Measurements from ENCODE around the gene GCLC.

The GCLC gene

GRCh38 chr6:53476964-53477363 lies 67.9 kb downstream of the GCLC start:
- H3K27ac ChIP-seq (ENCODE audit: low read depth, low read length, severe bottlenecking): no peak overlapping the region
- peaks cover 3% of the 10 kb centered on the region for H3K4me1 ChIP-seq (ENCODE audit: control insufficient read depth, insufficient read depth, low read length, poor library complexity, severe bottlenecking)
- no peaks in the 10 kb centered on the region for H3K36me3 ChIP-seq (ENCODE audit: control insufficient read depth, insufficient read depth, low read length)
- H3K9me3 ChIP-seq (ENCODE audit: control insufficient read depth, low read length): no peaks in the 10 kb centered on the region
- no peak overlapping the region for H3K4me3 ChIP-seq (ENCODE audit: extremely low read depth, insufficient read depth, low read length, poor library complexity, severe bottlenecking)
- WGBS, 2 experiments (ENCODE audit: insufficient coverage in 2 of 2): no CpG with 5 or more reads among the region's 1 CpG

DNA sequence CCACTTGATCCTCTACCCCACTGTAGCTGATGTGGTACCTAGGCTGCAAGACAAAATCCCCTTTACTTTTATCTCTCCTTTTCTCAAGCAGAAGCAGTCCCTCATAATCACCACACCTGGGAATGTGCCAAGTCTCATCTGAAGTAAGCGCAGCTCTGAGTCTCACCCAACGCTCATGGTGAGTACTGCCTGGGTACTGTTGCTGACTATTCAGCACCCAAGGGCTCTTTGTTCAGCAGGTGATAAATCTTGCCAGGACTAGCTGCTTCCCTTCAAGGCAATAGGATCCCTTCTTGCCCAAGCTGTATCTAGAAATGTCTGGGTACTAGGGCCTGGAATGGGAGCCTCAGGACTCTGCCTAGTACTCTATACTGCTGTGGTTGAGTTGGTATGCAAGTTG lies 70.9 kb downstream of the GCLC start:
- H3K27ac ChIP-seq (ENCODE audit: low read depth, low read length, severe bottlenecking): no peak overlapping the region
- no peak overlapping the region for H3K4me3 ChIP-seq (ENCODE audit: extremely low read depth, insufficient read depth, low read length, poor library complexity, severe bottlenecking)
- 96 to 100% methylated on average over 2 of the region's 2 CpGs for WGBS, 2 experiments (ENCODE audit: insufficient coverage in 2 of 2)

GRCh38 chr6:53469163-53469562 lies 75.7 kb downstream of the GCLC start:
- H3K4me1 ChIP-seq (ENCODE audit: control insufficient read depth, insufficient read depth, low read length, poor library complexity, severe bottlenecking): peaks cover 3% of the 10 kb centered on the region
- no CpG with 5 or more reads among the region's 1 CpG for WGBS, 2 experiments (ENCODE audit: insufficient coverage in 2 of 2)
- no peaks in the 10 kb centered on the region for H3K36me3 ChIP-seq (ENCODE audit: control insufficient read depth, insufficient read depth, low read length)
- H3K27ac ChIP-seq (ENCODE audit: low read depth, low read length, severe bottlenecking): no peak overlapping the region
- no peaks in the 10 kb centered on the region for H3K9me3 ChIP-seq (ENCODE audit: control insufficient read depth, low read length)
- no peak overlapping the region for H3K4me3 ChIP-seq (ENCODE audit: extremely low read depth, insufficient read depth, low read length, poor library complexity, severe bottlenecking)

More for the DNA sequence above, 70.9 kb downstream of the GCLC start:
- no peaks in the 10 kb centered on the region for H3K36me3 ChIP-seq (ENCODE audit: control insufficient read depth, insufficient read depth, low read length)
- no peaks in the 10 kb centered on the region for H3K9me3 ChIP-seq (ENCODE audit: control insufficient read depth, low read length)
- peaks cover 3% of the 10 kb centered on the region for H3K4me1 ChIP-seq (ENCODE audit: control insufficient read depth, insufficient read depth, low read length, poor library complexity, severe bottlenecking)

GRCh38 chr6:53466257-53466656 lies 78.6 kb downstream of the GCLC start:
- Histone ChIP-seq H3K27ac (ENCODE audit: low read depth, low read length, severe bottlenecking) (no peak overlapping the region), H3K4me1 (ENCODE audit: control insufficient read depth, insufficient read depth, low read length, poor library complexity, severe bottlenecking) (no peaks in the 10 kb centered on the region), H3K9me3 (ENCODE audit: control insufficient read depth, low read length) (no peaks in the 10 kb centered on the region), H3K4me3 (ENCODE audit: extremely low read depth, insufficient read depth, low read length, poor library complexity, severe bottlenecking) (no peak overlapping the region), H3K36me3 (ENCODE audit: control insufficient read depth, insufficient read depth, low read length) (no peaks in the 10 kb centered on the region)
- WGBS, 2 experiments (ENCODE audit: insufficient coverage in 2 of 2): no CpG with 5 or more reads among the region's 1 CpG

DNA sequence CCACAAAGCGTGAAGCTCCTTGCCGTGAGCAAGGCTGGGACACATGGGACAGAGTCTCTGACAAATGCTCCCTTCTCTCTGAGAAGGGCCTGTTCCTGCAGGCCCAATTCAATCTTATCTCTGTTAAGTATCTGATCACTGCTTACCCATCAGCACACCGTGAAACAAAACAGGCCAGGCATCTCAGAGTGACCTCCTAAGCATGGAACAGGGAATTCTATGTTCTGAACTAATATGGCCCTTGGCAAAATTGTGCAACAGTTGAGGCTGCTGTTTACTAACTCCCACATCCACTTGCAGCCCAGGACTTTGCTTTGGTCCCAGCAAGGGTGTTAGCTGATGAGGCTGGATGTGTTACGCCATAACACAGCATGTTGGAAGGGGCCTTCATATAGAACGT lies 79.2 kb downstream of the GCLC start:
- Histone ChIP-seq H3K9me3 (ENCODE audit: control insufficient read depth, low read length) (no peaks in the 10 kb centered on the region), H3K27ac (ENCODE audit: low read depth, low read length, severe bottlenecking) (no peak overlapping the region), H3K4me3 (ENCODE audit: extremely low read depth, insufficient read depth, low read length, poor library complexity, severe bottlenecking) (no peak overlapping the region), H3K36me3 (ENCODE audit: control insufficient read depth, insufficient read depth, low read length) (no peaks in the 10 kb centered on the region), H3K4me1 (ENCODE audit: control insufficient read depth, insufficient read depth, low read length, poor library complexity, severe bottlenecking) (no peaks in the 10 kb centered on the region)
- 75 to 90% methylated on average over 2 of the region's 5 CpGs for WGBS, 2 experiments (ENCODE audit: insufficient coverage in 2 of 2)

DNA sequence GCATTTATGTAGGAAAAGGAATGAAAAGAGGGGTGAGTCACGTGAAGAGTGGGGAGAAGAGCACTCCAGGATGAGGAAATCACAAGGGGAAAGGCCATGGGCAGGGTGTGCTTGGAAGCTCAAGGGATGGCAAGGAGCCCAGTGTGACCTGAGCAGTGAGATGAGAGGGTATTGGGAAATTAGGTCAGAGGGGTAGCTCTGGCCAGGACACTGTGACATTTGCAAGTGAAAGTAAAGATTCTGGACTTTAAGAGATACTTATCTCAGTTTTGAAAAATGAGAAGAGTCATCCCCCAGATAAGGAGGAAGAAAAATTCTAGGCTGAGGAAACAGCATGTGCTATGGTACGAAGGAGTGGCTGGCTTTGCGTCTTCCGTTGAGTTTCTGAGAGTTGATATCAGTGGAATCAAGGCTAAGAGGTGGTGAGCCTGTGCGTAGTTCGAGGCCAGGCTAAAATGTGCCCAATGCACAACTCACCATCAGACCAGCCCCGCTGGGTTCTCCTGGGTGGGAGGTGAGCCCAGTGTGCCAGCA lies 79.9 kb downstream of the GCLC start:
- 98 to 100% methylated on average over 5 of the region's 7 CpGs for WGBS, 2 experiments (ENCODE audit: insufficient coverage in 2 of 2)
- no peak overlapping the region for H3K27ac ChIP-seq (ENCODE audit: low read depth, low read length, severe bottlenecking)
- H3K4me1 ChIP-seq (ENCODE audit: control insufficient read depth, insufficient read depth, low read length, poor library complexity, severe bottlenecking): no peaks in the 10 kb centered on the region
- H3K4me3 ChIP-seq (ENCODE audit: extremely low read depth, insufficient read depth, low read length, poor library complexity, severe bottlenecking): no peak overlapping the region
- no peaks in the 10 kb centered on the region for H3K36me3 ChIP-seq (ENCODE audit: control insufficient read depth, insufficient read depth, low read length)
- no peaks in the 10 kb centered on the region for H3K9me3 ChIP-seq (ENCODE audit: control insufficient read depth, low read length)

- no peaks in the 10 kb centered on the region for H3K36me3 ChIP-seq (ENCODE audit: control insufficient read depth, insufficient read depth, low read length)
- H3K27ac ChIP-seq (ENCODE audit: low read depth, low read length, severe bottlenecking): no peak overlapping the region
- H3K4me1 ChIP-seq (ENCODE audit: control insufficient read depth, insufficient read depth, low read length, poor library complexity, severe bottlenecking): no peaks in the 10 kb centered on the region
- H3K4me3 ChIP-seq (ENCODE audit: extremely low read depth, insufficient read depth, low read length, poor library complexity, severe bottlenecking): no peak overlapping the region
- no peaks in the 10 kb centered on the region for H3K9me3 ChIP-seq (ENCODE audit: control insufficient read depth, low read length)
- 88 to 94% methylated on average over 1 to 4 of the region's 5 CpGs for WGBS, 2 experiments (ENCODE audit: insufficient coverage in 2 of 2)
Measured at GRCh38 chr6:53464483-53464882, 80.4 kb downstream of the GCLC start.

DNA sequence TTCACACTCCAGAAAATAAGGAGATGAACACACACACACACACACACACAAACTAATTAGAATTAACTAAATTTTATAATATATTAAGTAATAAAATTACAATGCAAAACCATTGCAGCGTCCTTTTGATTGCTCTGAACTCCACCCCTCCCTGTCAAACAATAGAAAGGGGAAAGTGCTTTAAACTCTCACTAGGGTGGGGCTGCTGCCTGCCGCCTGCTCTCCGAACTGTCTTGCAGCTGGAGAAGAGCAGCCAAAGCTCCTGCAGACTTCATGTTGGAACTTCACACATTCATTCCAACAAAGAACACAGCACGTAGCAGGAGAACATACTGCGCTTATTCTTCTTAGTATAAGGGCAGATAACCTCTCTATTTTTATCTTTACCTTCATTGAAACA lies 83.2 kb downstream of the GCLC start:
- Histone ChIP-seq H3K27ac (ENCODE audit: low read depth, low read length, severe bottlenecking) (no peak overlapping the region), H3K36me3 (ENCODE audit: control insufficient read depth, insufficient read depth, low read length) (no peaks in the 10 kb centered on the region), H3K4me1 (ENCODE audit: control insufficient read depth, insufficient read depth, low read length, poor library complexity, severe bottlenecking) (no peaks in the 10 kb centered on the region), H3K4me3 (ENCODE audit: extremely low read depth, insufficient read depth, low read length, poor library complexity, severe bottlenecking) (no peak overlapping the region), H3K9me3 (ENCODE audit: control insufficient read depth, low read length) (no peaks in the 10 kb centered on the region)
- WGBS, 2 experiments (ENCODE audit: insufficient coverage in 2 of 2): 75 to 86% methylated on average over 2 to 4 of the region's 5 CpGs

DNA sequence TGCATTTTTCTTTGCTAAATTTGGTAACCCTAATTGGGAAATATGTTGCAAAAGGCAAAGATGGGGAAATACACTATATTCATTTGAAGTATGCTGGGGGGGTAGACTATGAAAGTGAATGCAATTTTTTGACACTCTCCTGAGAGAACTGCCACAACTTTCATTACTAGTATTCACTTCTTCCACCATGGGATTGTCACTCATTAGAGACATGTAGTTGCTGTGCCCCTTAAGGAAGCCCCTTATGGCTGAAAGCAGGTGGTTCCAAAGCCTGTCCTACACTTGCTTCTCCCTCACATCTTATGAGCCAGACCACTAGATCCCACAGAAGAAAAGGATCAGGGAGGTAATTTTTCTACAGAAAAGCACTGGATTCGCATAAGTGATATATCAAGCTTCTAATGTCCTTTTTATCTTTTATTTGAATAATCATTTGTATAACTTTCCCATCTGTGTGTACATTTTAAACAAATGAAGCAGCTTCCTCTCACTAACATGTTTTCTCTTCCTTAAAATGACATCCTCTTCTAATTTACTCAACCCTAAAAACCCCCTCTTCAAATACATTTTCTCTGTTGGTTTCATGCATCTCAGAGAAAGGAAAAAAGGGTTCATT lies 83.8 kb downstream of the GCLC start:
- WGBS, 2 experiments (ENCODE audit: insufficient coverage in 2 of 2): no CpG with 5 or more reads among the region's 1 CpG
- Histone ChIP-seq H3K4me3 (ENCODE audit: extremely low read depth, insufficient read depth, low read length, poor library complexity, severe bottlenecking) (no peak overlapping the region), H3K27ac (ENCODE audit: low read depth, low read length, severe bottlenecking) (no peak overlapping the region), H3K4me1 (ENCODE audit: control insufficient read depth, insufficient read depth, low read length, poor library complexity, severe bottlenecking) (no peaks in the 10 kb centered on the region), H3K36me3 (ENCODE audit: control insufficient read depth, insufficient read depth, low read length) (no peaks in the 10 kb centered on the region), H3K9me3 (ENCODE audit: control insufficient read depth, low read length) (no peaks in the 10 kb centered on the region)

DNA sequence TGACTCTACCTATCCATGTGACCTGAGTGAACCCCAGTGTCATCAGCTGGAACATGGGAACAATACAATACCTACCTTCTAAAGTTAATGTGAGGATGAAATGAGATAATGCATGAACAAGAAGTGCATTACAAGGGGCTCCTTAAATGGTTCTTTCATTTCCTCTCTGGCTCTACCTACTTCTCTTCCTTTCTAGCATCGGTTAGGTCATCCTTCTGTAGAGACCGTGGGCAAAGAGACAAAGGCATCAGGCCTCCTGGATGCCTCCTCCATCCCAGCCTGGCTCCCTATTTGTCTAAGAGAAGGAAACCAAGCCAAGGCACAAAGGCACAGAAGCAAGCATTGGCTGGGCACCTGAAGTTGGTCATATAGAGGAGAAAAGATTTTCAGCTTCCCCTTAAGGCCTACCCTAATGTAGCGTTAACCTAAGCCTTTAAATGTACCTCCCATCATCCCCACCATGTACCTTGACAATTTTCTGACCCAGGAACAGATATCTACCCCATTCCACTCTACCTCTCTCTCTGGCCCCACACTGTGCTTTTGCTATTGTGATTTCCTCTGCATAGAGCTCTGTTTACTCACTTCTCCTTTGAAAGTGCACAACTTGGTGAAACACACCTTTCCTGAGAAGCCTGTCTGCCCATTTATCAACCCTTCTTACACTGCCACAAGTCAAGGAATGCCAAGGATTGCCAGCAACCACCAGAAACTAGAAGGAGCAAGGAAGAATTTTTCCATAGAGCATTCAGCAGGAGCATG lies 86.6 kb downstream of the GCLC start:
- Histone ChIP-seq H3K27ac (ENCODE audit: low read depth, low read length, severe bottlenecking) (no peak overlapping the region), H3K36me3 (ENCODE audit: control insufficient read depth, insufficient read depth, low read length) (no peaks in the 10 kb centered on the region), H3K9me3 (ENCODE audit: control insufficient read depth, low read length) (peaks cover 4% of the 10 kb centered on the region), H3K4me3 (ENCODE audit: extremely low read depth, insufficient read depth, low read length, poor library complexity, severe bottlenecking) (no peak overlapping the region), H3K4me1 (ENCODE audit: control insufficient read depth, insufficient read depth, low read length, poor library complexity, severe bottlenecking) (no peaks in the 10 kb centered on the region)
- 73 to 94% methylated on average over 2 to 3 of the region's 3 CpGs for WGBS, 2 experiments (ENCODE audit: insufficient coverage in 2 of 2)

- H3K36me3 ChIP-seq (ENCODE audit: control insufficient read depth, insufficient read depth, low read length): no peaks in the 10 kb centered on the region
- WGBS, 2 experiments (ENCODE audit: insufficient coverage in 2 of 2): no CpG with 5 or more reads among the region's 1 CpG
- H3K27ac ChIP-seq (ENCODE audit: low read depth, low read length, severe bottlenecking): no peak overlapping the region
- H3K4me1 ChIP-seq (ENCODE audit: control insufficient read depth, insufficient read depth, low read length, poor library complexity, severe bottlenecking): no peaks in the 10 kb centered on the region
- H3K4me3 ChIP-seq (ENCODE audit: extremely low read depth, insufficient read depth, low read length, poor library complexity, severe bottlenecking): no peak overlapping the region
- H3K9me3 ChIP-seq (ENCODE audit: control insufficient read depth, low read length): peaks cover 4% of the 10 kb centered on the region
Measured at GRCh38 chr6:53456809-53457208, 88.1 kb downstream of the GCLC start.
